Tongue (tissue), 2 donors: ENCODE measurements around the gene AZI2. TPM values are rescaled to one million over a fixed set of nuclear protein-coding genes. Genes with fewer than 3 reads are reported as not detected.
A peak's percentile ranks its signal among the peaks of the same experiment; 100 is the strongest.

Experiments used
- DNase-seq: peaks from one replicate; pipeline ENCODE4 v3.0.0-alpha.2; 2015
- total RNA-seq: library from RNA; depleted of rRNA; stranded (reverse); fragments of >200 nt; gene quantifications from one replicate; pipeline ENCODE4 v1.2.3, GENCODE V29; 2014

Gene AZI2
- total RNA-seq, 1 donor from 2014 or later = 68.8 TPM

- DNase-seq = no peak
Measured at GRCh38 chr3:28301688-28302087, 46.9 kb downstream of the AZI2 start.

- DNase-seq = no peak
Measured at GRCh38 chr3:28300345-28300962, 48.2 kb downstream of the AZI2 start.

- no peak for DNase-seq
Measured at GRCh38 chr3:28299705-28300104, 48.9 kb downstream of the AZI2 start.

- peak; percentile 8 for DNase-seq
Measured at GRCh38 chr3:28295898-28296490, 52.6 kb downstream of the AZI2 start.

- DNase-seq = no peak
Measured at GRCh38 chr3:28294667-28295413, 53.8 kb downstream of the AZI2 start.

GRCh38 chr3:28292622-28293021 lies 56.0 kb downstream of the AZI2 start:
- no peak for DNase-seq

GRCh38 chr3:28291577-28291976 lies 57.0 kb downstream of the AZI2 start:
- no peak for DNase-seq

GRCh38 chr3:28290863-28291300 lies 57.7 kb downstream of the AZI2 start:
- DNase-seq = no peak

- no peak for DNase-seq
Measured at GRCh38 chr3:28287046-28287445, 61.6 kb downstream of the AZI2 start.

- peak; percentile 54 for DNase-seq
Measured at GRCh38 chr3:28286595-28286994, 62.0 kb downstream of the AZI2 start.

GRCh38 chr3:28280781-28281180 lies 67.8 kb downstream of the AZI2 start:
- no peak for DNase-seq

- DNase-seq = no peak
Measured at GRCh38 chr3:28279770-28280169, 68.9 kb downstream of the AZI2 start.

GRCh38 chr3:28278918-28279317 lies 69.7 kb downstream of the AZI2 start:
- no peak for DNase-seq

GRCh38 chr3:28273837-28274236 lies 74.8 kb downstream of the AZI2 start:
- DNase-seq = no peak

Other genes with a start within 250 kb of the AZI2 start
- gene CMC1, start 107.2 kb downstream of the AZI2 start, total RNA-seq = 7.2 TPM
- 1.0 TPM for gene ZCWPW2, start 103 bp downstream of the AZI2 start, total RNA-seq